Stimulated activated CD4-positive, alpha-beta T cell treated with anti-CD3 and anti-CD28 coated beads, Interleukin-15, amount 100 ng/mL, for 48 hours (primary cell): ENCODE results near the gene GALK2.
"Not testable (repeated sequence)": the region's sequence is repeated elsewhere in the genome, so short reads cannot be mapped to it uniquely, and the experiment has no call there.

Experiments used
- DNase-seq, 2 donors: peaks; one replicate each; pipeline ENCODE4 v3.0.0-alpha.2; 2020; ENCODE audit warnings: low read depth in 2 of 2

GALK2 gene

GRCh38 chr15:49223536-49224274, 53.7 kb downstream of the GALK2 start:
- no peak for DNase-seq

DNA sequence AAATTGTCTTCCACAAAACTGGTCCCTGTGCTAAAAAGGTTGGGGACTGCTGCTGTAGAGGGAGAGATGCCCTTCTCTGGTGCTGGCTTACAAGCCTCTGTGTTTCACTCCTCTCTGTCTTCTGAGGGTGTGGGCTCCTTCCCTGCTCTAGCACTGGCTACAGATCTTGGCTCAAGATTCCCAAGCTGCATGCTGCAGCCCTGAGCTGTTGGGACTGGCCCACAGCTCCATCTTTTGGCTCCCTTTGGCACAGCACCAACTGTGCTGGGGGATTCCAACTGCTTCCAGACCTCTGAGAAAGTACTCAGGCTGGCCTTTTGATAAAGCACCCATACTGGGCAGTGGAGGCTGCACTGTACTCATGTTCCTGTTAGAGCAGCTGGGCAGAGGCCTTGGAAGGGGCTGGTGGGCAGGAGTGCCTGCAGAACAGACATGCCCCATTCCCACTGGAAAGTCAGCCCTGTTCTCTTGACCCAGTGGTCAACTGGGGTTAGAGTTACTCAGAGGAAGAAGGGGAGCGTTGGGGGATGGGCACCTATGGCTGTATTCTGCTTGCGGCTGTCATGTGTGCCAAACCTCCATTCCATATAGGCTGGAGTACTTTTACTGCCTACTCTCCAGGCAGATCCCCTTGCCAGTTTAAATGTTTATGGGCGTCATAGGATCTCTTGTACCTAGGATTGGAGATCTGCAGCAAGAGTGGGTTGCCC, 55.7 kb downstream of the GALK2 start:
- no peak for DNase-seq

DNA sequence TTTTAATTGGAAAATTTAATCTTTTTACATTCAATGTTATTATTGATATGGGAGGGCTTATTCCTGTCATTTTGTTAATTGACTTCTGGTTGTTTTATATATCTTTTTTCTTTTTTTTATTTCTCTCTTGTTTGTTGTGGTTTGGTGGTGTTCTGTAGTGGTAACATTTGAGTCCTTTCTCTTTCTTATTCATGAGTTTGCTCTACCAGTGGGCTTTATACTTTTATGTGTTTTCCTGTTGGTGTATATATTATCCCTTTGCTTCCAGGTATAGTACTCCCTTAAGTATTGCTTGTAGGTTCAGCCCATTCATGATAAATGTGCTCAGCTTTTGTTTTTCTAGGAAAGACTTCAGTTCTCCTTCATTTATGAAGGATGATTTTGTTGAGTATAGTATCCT, 57.6 kb downstream of the GALK2 start:
- DNase-seq = no peak

- no peak for DNase-seq
These were observed 59.9 kb downstream of the GALK2 start for GRCh38 chr15:49229922-49230321.

DNA sequence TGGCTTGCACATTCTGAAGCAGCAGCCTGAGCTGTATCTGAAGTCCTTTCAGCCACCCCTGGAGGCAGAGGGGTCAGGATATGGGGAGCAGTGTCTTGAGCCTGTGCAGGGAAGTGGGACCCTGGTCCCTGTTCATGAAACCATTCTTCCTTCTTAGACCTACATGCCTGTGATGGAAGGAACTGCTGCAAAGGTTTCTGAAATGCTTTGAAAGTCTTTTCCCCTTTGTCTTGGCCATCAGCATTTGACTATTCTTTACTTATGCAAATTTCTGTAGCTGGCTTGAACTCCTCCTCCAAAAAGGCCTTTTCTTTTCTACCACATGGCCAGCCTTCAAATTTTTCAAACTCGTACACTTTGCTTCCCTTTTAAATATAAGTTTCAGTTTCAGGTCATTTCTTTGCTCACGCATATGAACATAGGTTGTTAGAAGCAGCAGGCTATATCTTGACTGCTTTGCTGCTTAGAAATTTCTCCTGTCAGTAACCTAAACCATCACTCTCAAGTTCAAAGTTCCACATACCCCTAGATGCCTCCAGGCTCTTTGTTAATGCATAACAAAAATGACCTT, 62.3 kb downstream of the GALK2 start:
- DNase-seq = no peak

DNA sequence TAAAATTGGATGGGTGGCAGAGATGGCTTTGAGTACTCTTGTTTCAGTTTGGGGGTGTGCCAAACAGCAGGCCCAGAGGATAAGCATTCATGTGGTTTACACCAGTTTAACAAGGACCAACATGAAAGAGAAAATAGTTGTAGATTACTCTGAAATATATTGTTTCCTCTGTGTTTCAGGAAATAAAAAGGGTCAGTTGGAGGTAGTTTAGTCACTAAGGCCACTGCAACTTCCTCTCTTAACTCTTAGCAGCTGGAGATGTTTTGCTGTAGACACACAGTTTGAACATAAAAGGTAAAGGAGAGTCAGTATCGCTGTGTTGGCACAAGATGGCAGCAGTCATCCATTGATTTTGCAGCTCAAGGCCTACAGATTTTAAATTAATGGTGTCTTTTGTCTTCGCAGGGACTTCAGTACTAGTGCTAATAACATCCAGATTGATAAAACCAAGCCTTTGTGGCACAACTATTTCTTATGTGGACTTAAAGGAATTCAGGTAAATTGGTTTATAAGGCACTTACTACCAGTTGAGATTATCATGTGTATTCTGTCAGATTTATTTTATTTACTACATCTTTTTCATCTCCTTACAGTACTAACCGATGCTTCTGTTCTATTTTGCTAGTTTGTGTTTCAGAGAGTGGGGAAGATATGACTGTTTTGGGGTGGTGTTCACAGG, 65.5 kb downstream of the GALK2 start:
- no peak for DNase-seq

- no peak for DNase-seq
These were observed 66.8 kb downstream of the GALK2 start for GRCh38 chr15:49236869-49237268.

DNA sequence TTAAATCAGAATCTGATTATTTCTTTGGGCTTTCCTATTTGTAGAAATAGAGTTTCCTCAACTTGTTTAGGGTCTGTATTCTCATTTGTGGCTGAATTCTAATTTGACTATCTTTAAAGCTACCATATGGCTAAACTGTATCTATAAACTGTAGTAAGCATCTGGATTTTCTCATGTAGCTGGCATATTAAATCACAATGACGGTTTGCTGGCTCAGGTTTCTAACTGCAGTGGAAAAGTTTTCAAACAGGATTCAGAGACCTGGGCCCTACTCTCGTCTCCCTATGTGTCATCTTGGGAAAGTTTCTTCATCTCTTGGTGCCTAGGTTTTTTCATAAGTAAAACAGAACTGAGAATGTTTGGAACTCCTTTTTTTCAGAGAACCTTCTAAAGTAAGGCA, 68.3 kb downstream of the GALK2 start:
- no peak for DNase-seq

- DNase-seq = no peak
These were observed 69.1 kb downstream of the GALK2 start for GRCh38 chr15:49239105-49239504.

- no peak for DNase-seq
These were observed 72.8 kb downstream of the GALK2 start for GRCh38 chr15:49242820-49243219.

DNA sequence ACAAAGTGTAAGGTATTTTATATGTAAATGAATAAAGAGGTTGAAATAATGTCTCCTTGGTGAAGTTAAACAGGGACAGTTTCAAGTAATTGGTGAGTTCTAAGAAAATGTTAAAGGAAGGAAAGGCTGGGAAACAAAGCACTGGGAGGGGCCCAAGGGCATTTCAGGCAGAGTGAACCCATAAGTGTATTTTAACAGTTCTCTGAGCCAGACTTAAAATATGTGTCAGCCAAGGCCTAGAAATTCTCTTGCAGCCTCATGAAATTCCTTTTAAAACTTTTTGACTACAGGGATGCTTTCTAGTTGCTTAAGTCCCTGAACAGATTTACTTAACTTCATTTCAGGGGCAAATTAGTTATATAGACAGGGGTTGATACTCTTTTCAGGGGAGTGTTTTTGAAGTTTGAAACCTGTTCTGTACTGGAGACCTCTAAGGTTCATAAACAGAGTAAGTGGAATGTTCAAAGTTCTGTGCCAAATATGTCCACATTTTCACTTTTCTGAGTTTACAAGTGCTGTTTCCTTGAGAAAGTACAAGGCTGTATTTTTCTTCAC, 77.6 kb downstream of the GALK2 start:
- no peak for DNase-seq

- DNase-seq = no peak
These were observed 78.2 kb downstream of the GALK2 start for GRCh38 chr15:49248291-49248690.

GRCh38 chr15:49255966-49256759, 86.1 kb downstream of the GALK2 start:
- no peak for DNase-seq

DNA sequence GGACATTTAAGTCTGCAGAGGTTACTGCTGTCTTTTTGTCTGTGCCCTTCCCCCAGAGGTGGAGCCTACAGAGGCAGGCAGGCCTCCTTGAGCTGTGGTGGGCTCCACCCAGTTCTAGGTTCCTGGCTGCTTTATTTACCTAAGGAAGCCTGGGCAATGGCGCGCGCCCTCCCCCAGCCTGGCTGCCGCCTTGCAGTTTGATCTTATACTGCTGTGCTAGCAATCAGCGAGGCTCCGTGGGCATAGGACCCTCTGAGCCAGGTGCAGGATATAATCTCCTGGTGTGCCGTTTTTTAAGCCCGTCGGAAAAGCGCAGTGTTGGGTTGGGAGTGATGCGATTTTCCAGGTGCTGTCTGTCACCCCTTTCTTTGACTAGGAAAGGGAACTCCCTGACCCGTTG, 95.1 kb downstream of the GALK2 start:
- not testable (repeated sequence) for DNase-seq

DNA sequence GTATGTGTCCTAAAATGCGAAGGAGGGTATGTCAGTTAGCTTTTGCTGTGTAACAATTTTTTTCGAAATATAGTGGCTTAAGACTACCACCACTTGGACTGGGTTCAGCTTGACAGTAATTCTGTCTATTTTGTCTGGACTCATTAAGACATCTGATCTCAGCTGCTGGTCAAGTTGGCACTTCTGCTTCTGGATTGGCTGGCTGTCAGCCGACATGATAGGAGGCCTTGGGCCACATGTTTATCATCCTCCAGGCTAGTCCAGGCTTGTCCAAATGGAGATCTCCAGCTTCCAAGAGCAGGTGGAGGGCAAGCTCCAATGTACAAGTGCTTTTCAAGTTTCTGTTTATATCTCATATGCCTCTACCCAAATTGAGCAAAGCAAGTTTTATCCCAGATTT, 95.9 kb downstream of the GALK2 start:
- no peak for DNase-seq

GRCh38 chr15:49270541-49271421, 100.7 kb downstream of the GALK2 start:
- DNase-seq = no peak

- no peak for DNase-seq
These were observed 103.8 kb downstream of the GALK2 start for GRCh38 chr15:49273734-49274318.

- no peak for DNase-seq
These were observed 108.7 kb downstream of the GALK2 start for GRCh38 chr15:49278751-49279150.

DNA sequence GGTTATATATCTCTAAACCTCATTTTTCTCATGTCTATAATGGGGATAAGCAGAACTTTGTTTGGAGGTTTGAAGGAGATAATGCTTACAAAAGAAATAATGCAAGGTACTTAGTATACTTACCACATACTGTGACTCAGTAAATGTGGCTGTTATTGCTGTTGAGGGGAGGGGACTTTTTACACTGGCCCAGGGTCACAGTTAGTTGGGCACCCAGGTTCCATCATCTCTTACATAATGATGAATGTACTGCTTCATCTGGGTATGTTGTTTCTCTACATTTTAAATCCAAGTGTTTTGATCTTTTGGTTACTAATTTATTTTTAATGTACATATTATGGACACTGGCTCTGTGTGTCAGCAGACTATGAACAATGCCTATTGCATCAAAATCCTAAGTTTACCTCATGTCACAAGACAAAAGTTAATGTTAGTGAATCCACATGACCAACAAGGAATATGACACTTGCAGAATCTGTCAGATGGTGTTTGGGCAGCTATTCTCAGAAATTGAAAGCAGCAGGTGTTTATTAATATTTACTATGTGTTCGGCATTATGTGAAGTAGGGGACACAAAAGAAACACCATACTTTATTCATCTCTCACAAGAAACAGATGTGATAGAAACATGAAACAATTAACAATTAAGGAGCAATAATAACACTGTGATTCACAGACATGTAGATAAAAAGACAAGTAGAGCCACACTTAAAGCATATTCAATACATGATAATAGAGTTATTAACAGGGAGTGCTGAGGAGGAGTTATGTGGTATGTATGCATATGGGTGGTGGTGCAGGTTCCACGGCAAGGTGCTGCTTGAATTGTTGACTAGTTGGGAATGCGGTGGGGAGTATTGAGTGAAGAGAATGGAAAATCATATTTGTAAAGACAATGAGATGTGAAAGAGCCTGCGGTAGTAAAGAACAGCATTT, 109.7 kb downstream of the GALK2 start:
- no peak for DNase-seq
